Liver (tissue), 9 donors: Measurements from ENCODE around the gene CCDC88C. TPM values are rescaled to one million over a fixed set of nuclear protein-coding genes. Genes with fewer than 3 reads are reported as not detected.

Experiments used
- DNase-seq: peaks from one replicate; pipeline ENCODE4 v3.0.0-alpha.2; 2017; ENCODE audit warnings: low spot score
- H3K27ac ChIP-seq, 2 donors: one replicate each; pipeline ENCODE4 v1.7.0; 2013; ENCODE audit warnings: inconsistent platforms in 2 of 2, low read length in 2 of 2, control low read depth in 1 of 2, low read depth in 1 of 2, mild to moderate bottlenecking in 1 of 2
- H3K27me3 ChIP-seq, 4 donors: one replicate each; pipeline versions ENCODE4 v1.6.1 to v1.7.0; 2013; ENCODE audit warnings: low read length in 3 of 4, inconsistent platforms in 1 of 4, mild to moderate bottlenecking in 1 of 4, moderate library complexity in 1 of 4; ENCODE audit not compliant: control insufficient read depth in 4 of 4, insufficient read depth in 4 of 4
- H3K36me3 ChIP-seq, 4 donors: one replicate each; pipeline versions ENCODE4 v1.6.1 to v1.7.0; 2013; ENCODE audit warnings: low read length in 3 of 4, mild to moderate bottlenecking in 3 of 4, low read depth in 1 of 4, moderate library complexity in 1 of 4; ENCODE audit not compliant: control insufficient read depth in 4 of 4, insufficient read depth in 3 of 4
- H3K4me1 ChIP-seq, 4 donors: one replicate each; pipeline versions ENCODE4 v1.6.1 to v1.7.0; 2013; ENCODE audit warnings: low read length in 3 of 4, mild to moderate bottlenecking in 3 of 4, moderate library complexity in 1 of 4; ENCODE audit not compliant: control insufficient read depth in 4 of 4, insufficient read depth in 4 of 4
- H3K4me3 ChIP-seq, 3 donors: one replicate each; pipeline versions ENCODE4 v1.6.1 to v1.7.0; 2013; ENCODE audit warnings: low read length in 3 of 3, control low read depth in 1 of 3, low read depth in 1 of 3, mild to moderate bottlenecking in 1 of 3
- H3K9ac ChIP-seq, 2 donors: one replicate each; pipeline ENCODE4 v1.7.0; 2013; ENCODE audit warnings: low read length in 2 of 2, mild to moderate bottlenecking in 2 of 2, moderate library complexity in 2 of 2, control low read depth in 1 of 2, low read depth in 1 of 2
- H3K9me3 ChIP-seq, 4 donors: one replicate each; pipeline versions ENCODE4 v1.6.1 to v1.7.0; 2013; ENCODE audit warnings: low read length in 3 of 4; ENCODE audit not compliant: control insufficient read depth in 4 of 4
- EGR1 ChIP-seq, 2 donors: IDR thresholded peaks; 2 replicates each; pipeline ENCODE4 v1.6.1; 2016 to 2018; ENCODE audit warnings: antibody characterized with exemption in 2 of 2, low read depth in 2 of 2
- FOXA2 ChIP-seq: IDR thresholded peaks from 2 replicates; pipeline ENCODE4 v1.6.1; 2016; ENCODE audit warnings: antibody characterized with exemption
- HNF4A ChIP-seq, 2 donors: conservative IDR thresholded peaks; 2 replicates each; pipeline ENCODE4 v1.6.1; 2016; ENCODE audit warnings: antibody characterized with exemption in 2 of 2, mild to moderate bottlenecking in 2 of 2
- HNF4G ChIP-seq: IDR thresholded peaks from 2 replicates; pipeline ENCODE4 v1.6.1; 2016; ENCODE audit warnings: antibody characterized with exemption
- JUND ChIP-seq, 2 donors: IDR thresholded peaks; 2 replicates each; pipeline ENCODE4 v1.6.1; 2016; ENCODE audit warnings: antibody characterized with exemption in 2 of 2
- MAX ChIP-seq: IDR thresholded peaks from 2 replicates; pipeline ENCODE4 v1.6.1; 2016; ENCODE audit warnings: antibody characterized with exemption
- NR2F2 ChIP-seq: IDR thresholded peaks from 2 replicates; pipeline ENCODE4 v1.6.1; 2016; ENCODE audit warnings: antibody characterized with exemption
- RAD21 ChIP-seq, 2 donors: IDR thresholded peaks; 2 replicates each; pipeline ENCODE4 v1.6.1; 2016; ENCODE audit warnings: antibody characterized with exemption in 2 of 2, mild to moderate bottlenecking in 2 of 2
- REST ChIP-seq: IDR thresholded peaks from 2 replicates; pipeline ENCODE4 v1.6.1; 2016; ENCODE audit warnings: antibody characterized with exemption, mild to moderate bottlenecking
- RXRA ChIP-seq, 2 donors: IDR thresholded peaks; 2 replicates each; pipeline ENCODE4 v1.6.1; 2017 to 2018; ENCODE audit warnings: antibody characterized with exemption in 2 of 2, mild to moderate bottlenecking in 1 of 2
- SP1 ChIP-seq: IDR thresholded peaks from 2 replicates; pipeline ENCODE4 v1.6.1; 2018; ENCODE audit warnings: antibody characterized with exemption, mild to moderate bottlenecking
- TAF1 ChIP-seq: conservative IDR thresholded peaks from 2 replicates; pipeline ENCODE4 v1.6.1; 2016; ENCODE audit warnings: antibody characterized with exemption, mild to moderate bottlenecking
- YY1 ChIP-seq: IDR thresholded peaks from 2 replicates; pipeline ENCODE4 v1.6.1; 2016; ENCODE audit warnings: antibody characterized with exemption, mild to moderate bottlenecking
- ZBTB33 ChIP-seq: IDR thresholded peaks from 2 replicates; pipeline ENCODE4 v1.6.1; 2016; ENCODE audit warnings: antibody characterized with exemption
- WGBS: extraction: QIAGEN DNeasy Blood & Tissue Kit; methylation state at CpG from one replicate; pipeline ENCODE4 v1.1.7; 2013; 5-methylcytosine and 5-hydroxymethylcytosine counted together
- polyA plus RNA-seq, 2 donors: library from polyadenylated mRNA; stranded (reverse) in 1 of 2; unstranded in 1 of 2; fragments of 200-250 nt in 1 of 2; fragments of >200 nt in 1 of 2; fragmentation: Nextera tagmentation in 1 of 2; extraction: Ambion mirVana in 1 of 2; gene quantifications; one replicate each; pipeline versions ENCODE4 v1.2.1 to v1.2.3, GENCODE V29; 2013 to 2015
- total RNA-seq, 2 donors: library from RNA; depleted of rRNA; stranded (reverse); fragments of >200 nt; gene quantifications; one replicate each; pipeline ENCODE4 v1.2.3, GENCODE V29; 2014
- TF ChIP-seq, protein P1 (sequence below): IDR thresholded peaks from 2 replicates; pipeline ENCODE4 v1.6.1; 2016; ENCODE audit warnings: antibody characterized with exemption
- TF ChIP-seq, protein P2 (sequence below): fragments of 150-350 bp; IDR thresholded peaks from 2 replicates; pipeline ENCODE4 v1.5.1; 2017; ENCODE audit warnings: improper control_type of control experiment, low read depth, low read length; ENCODE audit not compliant: missing input control
- donor health status: healthy.
- donor health status: healthy.
- donor health status: healthy.
- donor health status: healthy.
- donor health status: healthy.

CCDC88C gene
- total and polyA plus RNA-seq, 4 donors = 1.3 to 10.8 (median 4.0) TPM

DNA sequence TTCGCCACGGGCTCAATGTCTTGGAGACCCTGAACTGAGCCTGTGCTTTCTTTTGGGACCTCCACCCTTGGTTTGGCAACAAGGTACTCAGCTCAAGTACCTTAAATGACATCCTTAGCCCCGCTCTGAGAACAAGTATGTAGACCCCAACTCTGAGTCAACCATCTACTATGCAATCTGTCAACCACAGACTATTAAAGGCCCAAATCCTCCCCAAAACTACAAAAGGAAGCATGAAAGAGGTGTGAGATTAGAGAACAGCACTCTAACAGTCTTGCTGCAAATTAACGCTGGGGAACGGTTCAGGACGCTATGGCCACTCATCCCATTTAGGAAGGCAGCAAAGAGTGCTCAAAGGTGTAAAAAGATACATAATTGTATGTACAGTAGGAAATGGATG is 52.1 kb downstream of the CCDC88C start:
- no peaks in the 10 kb centered on the region for H3K27me3 ChIP-seq
- no peak for DNase-seq
- no peak for TF ChIP-seq RAD21 (IDR thresholded peaks at IDR 0.05)
- TF ChIP-seq HNF4G = no peak
- TF ChIP-seq REST = no peak
- no peak for TF ChIP-seq FOXA2
- H3K9ac ChIP-seq = no peak overlapping the region
- no peak overlapping the region for H3K27ac ChIP-seq
- H3K9me3 ChIP-seq = no peaks in the 10 kb centered on the region
- H3K4me3 ChIP-seq = no peak overlapping the region
- WGBS = 86% methylated on average over 6 of the region's 6 CpGs
- H3K4me1 ChIP-seq = peaks cover 0 to 6% (median 0%) of the 10 kb centered on the region in 4 donors
- no peaks in the 10 kb centered on the region for H3K36me3 ChIP-seq

- TF ChIP-seq, protein P1, sequence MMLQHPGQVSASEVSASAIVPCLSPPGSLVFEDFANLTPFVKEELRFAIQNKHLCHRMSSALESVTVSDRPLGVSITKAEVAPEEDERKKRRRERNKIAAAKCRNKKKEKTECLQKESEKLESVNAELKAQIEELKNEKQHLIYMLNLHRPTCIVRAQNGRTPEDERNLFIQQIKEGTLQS = no peak
- TF ChIP-seq FOXA2 = no peak
- no peak for TF ChIP-seq RXRA (IDR thresholded peaks at IDR 0.05)
- no peak for TF ChIP-seq HNF4A (conservative IDR thresholded peaks at IDR 0.05)
- no peak for TF ChIP-seq SP1
- TF ChIP-seq YY1 = no peak
- no peak for TF ChIP-seq EGR1 (IDR thresholded peaks at IDR 0.05; ENCODE audit: low read depth in 2 of 2)
- no peak for TF ChIP-seq MAX
- TF ChIP-seq, protein P2, sequence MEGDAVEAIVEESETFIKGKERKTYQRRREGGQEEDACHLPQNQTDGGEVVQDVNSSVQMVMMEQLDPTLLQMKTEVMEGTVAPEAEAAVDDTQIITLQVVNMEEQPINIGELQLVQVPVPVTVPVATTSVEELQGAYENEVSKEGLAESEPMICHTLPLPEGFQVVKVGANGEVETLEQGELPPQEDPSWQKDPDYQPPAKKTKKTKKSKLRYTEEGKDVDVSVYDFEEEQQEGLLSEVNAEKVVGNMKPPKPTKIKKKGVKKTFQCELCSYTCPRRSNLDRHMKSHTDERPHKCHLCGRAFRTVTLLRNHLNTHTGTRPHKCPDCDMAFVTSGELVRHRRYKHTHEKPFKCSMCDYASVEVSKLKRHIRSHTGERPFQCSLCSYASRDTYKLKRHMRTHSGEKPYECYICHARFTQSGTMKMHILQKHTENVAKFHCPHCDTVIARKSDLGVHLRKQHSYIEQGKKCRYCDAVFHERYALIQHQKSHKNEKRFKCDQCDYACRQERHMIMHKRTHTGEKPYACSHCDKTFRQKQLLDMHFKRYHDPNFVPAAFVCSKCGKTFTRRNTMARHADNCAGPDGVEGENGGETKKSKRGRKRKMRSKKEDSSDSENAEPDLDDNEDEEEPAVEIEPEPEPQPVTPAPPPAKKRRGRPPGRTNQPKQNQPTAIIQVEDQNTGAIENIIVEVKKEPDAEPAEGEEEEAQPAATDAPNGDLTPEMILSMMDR = no peak
- no peak for TF ChIP-seq ZBTB33
- no peak for TF ChIP-seq TAF1
- no peak for TF ChIP-seq REST
- TF ChIP-seq RAD21 (IDR thresholded peaks at IDR 0.05) = no peak
- no peak for TF ChIP-seq NR2F2
- TF ChIP-seq JUND (IDR thresholded peaks at IDR 0.05) = no peak
- Histone ChIP-seq H3K4me3 (no peak overlapping the region), H3K27me3 (no peaks in the 10 kb centered on the region), H3K9ac (no peak overlapping the region), H3K27ac (no peak overlapping the region), H3K9me3 (no peaks in the 10 kb centered on the region), H3K36me3 (no peaks in the 10 kb centered on the region), H3K4me1 (peaks cover 0 to 6% (median 0%) of the 10 kb centered on the region in 4 donors)
- DNase-seq = no peak
- WGBS = 86% methylated on average over 13 of the region's 13 CpGs
Measured at GRCh38 chr14:91364524-91365270, 52.9 kb downstream of the CCDC88C start.
